Dedifferentiated amniotic fluid mesenchymal stem cell (primary cell): ENCODE measurements around the gene QPRT.
"Not testable (repeated sequence)": the region's sequence is repeated elsewhere in the genome, so short reads cannot be mapped to it uniquely, and the experiment has no call there.

Experiments
- DNase-seq: peaks from one replicate; pipeline ENCODE4 v3.0.0-alpha.2; 2016; ENCODE audit errors: extremely low spot score

The QPRT gene

GRCh38 chr16:29694384-29695195 lies 15.6 kb downstream of the QPRT start:
- DNase-seq, result no peak

DNA sequence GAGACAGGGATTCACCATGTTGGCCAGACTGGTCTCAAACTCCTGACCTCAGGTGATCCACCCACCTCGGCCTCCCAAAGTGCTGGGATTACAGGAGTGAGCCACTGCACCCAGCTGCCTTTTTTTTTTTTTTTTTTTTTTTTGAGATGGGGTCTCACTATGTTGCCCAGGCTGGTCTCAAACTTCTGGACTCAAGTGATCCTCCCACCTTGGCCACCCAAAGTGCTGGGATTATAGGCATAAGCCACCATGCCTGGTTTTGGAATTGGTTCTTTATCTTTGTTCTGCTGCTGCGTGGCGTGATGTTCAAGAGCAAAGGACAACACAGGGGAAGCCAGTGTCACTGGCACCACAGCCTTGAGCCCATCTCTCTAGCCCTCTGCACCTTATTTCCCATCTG lies 16.7 kb downstream of the QPRT start:
- DNase-seq, result not testable (repeated sequence)

GRCh38 chr16:29696881-29697331 lies 17.9 kb downstream of the QPRT start:
- DNase-seq, result no peak

DNA sequence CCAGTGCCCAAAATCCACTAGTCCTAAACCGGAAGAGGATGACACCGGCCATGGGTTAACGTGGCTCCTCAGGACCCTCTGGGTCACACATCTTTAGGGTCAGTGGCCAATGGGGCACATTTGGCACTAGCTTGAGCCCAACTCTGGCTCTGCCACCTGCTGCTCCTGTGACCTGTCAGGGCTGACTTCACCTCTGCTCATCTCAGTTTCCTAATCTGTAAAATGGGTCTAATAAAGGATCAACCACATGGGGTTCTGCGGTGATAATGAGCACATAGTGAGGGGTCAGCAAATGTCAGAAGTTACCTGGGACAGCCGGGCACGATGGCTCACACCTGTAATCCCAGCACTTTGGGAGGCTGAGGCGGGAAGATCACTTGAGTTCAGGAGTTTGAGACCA lies 18.4 kb downstream of the QPRT start:
- DNase-seq, result no peak

DNA sequence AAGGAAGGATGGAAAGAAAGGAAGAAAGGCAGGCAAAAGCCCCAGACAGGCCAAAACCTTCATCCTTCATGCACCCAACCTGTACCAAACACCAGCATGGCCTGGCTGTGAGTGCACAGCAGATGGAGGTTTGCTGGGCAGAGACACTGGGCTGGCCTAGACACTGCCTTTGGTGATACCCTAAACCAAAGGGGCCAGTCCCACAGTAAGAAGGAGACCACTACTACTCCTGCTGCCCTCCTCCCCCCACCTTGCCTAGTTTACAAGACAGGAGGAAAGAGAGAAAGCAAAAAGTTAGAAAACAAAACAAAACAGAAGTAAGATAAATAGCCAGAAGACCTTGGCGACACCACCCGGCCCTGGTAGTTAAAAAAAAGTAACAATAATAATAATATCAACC lies 19.1 kb downstream of the QPRT start:
- DNase-seq, result no peak

DNA sequence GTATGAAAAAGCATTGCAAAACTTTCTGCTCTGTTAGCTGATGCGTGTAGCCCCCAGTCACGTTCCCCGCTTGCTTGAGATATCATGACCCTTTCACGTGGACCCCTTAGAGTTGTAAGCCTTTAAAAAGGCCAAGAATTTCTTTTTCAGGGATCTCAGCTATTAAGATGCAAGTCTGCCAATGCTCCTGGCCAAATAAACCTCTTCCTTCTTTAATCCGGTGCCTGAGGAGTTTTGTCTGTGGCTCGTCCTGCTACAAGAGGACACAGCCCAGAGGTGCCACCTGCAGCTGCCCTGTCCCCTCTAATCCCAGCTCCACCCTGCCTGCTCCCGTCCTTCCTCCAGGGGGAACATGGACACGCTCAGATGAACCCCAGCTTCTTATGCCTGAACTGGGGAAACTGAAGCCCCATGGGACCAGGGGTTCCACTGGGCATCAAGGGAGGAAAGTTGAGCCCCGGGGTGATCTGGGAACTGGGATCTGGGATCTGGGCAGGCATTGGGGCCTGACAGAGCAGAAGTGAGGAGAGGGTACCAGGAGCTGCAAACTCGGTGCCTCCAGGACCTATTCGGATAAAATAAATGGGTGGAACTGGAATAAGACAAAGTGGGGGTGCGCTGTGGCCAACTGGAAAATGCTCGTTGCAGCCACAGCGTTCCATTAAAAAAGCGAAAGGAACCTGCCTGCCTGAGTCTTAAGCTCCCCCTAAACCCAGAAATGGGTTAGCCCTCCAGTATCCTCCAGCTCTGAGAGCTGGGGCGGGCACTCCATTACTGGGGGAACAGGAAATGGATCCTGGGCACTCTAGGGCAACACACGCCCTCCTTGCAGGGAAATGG lies 19.7 kb downstream of the QPRT start:
- DNase-seq, result no peak

- no peak for DNase-seq
These were observed 20.6 kb downstream of the QPRT start for GRCh38 chr16:29699324-29700219.

DNA sequence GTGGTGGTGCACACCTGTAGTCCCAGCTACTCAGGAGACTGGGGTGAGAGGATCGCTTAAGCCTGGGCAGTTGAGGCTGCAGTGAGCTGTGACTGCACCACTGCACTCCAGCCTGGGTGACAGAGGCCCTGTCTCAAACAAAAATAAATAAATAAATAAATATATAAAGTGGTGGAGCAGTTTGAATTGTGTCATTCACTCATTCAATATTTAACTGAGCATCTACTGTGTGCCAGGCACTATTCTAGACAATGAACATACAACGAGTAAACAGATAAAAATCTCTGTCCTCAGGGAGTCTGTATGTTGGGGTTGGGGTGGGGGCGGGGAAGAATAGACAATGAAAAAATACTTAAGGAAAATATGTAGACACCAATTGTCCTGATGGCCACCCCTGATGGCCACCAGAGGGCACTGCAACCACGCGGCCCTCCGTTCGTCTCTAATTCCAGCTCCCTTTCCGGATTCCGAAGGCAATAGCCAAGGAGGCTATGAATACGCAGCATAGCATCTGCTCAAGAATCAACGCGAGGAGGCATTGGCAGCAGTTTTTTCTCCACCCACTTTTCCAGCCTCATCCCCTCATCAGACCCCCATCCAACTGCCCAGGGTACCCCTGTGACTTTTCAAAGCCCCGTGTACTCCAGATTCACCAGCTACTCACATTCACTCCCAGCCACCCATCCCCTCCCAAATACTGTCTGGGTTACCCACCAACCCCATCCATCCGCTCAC lies 21.4 kb downstream of the QPRT start:
- peak; percentile 84 for DNase-seq

DNA sequence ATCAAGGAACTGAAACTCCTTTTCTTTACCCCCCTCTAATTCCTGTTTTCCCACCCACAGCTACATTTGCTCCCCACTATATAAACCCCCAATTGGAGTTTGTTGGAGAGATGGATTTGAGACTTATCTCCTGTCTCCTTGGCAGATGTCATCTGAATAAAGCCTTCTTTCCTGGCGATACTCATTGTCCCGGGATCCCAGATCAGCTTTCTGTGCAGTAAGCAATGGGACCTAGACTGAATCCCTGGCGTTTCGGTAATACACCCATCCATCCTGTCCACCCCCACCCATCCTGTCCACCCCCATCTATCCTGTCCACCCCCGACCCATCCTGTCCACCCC lies 22.2 kb downstream of the QPRT start:
- DNase-seq, result no peak

DNA sequence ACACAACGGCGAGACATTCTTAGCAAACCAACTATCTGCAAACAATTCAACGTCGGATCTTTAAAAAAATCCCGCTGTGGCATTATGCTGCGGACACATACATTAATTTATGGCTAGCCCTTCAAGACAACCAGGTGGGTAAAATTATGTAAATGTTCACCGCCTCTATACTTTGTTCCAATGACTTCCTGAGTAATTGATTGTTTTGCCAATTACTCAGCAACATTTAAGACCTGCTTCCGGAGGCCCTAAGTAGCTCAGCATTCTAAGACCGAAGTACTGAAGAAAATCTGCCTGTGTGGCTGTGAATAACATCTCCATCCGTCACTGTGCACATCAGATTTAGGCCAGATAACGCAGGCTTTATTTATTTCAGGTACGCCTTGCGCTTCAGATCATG lies 23.3 kb downstream of the QPRT start:
- DNase-seq, result no peak

DNA sequence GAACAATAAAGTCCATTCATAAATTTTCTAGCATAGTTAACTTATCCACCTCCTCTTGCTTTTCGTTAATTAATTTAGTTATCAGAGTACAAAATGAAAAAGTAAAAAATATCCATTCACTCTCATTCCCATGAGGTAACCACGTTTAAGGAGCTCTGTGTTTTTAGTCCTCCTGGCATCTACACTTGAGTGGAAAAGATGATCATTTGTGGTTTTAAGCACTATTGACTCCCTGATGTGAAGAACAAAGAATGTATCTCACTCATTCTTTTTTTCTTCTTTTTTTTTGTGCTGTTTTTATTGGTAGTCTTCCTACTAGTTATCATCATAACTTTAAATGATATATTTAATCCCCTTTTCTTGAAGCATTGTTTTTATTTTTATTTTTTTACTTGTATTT lies 26.1 kb downstream of the QPRT start:
- no peak for DNase-seq

DNA sequence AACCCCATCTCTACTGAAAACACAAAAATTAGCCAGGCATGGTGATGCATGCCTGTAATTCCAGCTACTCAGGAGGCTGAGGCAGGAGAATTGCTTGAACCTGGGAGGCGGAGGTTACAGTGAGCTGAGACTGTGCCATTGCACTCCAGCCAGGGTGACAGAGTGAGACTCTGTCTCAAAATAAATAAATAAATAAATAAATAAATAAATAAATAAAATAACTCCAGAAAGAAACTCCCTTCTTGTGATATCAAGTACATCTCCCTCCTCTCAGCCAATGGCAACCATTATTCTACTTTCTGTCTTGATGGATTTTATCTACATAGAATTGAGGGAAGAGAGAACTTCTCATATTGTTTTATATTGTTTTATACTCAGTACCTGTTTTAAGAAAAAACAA lies 28.2 kb downstream of the QPRT start:
- not testable (repeated sequence) for DNase-seq

DNA sequence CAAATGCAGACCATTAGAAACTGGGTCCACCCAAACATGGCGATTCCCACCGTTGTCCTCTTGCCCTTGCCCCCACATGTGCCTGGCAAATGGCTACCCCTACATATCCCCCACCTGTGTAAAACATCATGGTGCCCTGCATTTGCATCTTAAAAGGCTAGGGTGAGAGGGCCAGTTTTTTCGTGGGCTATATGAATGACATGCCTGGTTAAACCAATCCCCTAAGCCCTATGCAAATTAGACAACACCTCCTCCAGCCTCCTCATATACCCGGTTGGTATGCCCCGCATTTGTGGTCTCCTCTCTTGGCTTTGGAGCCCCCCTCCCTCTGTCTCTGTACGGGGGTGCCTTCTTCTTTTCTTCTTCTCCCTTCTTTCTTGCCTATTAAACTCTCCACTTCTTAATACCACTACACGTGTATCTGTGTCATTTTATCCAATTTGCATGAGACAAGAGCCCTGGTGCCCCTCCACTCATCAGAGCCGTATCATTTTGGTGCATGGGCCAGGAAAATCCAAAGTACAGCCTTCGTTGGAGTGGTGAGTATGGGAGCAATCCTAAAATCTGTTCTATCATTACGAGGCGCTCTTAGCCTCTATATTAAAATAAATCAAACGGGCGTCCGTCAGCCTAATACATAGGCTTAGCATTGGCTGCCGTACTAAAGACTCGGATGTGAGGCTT lies 30.1 kb downstream of the QPRT start:
- DNase-seq, result no peak

- not testable (repeated sequence) for DNase-seq
These were observed 30.7 kb downstream of the QPRT start for GRCh38 chr16:29709657-29710056.

GRCh38 chr16:29710227-29711219 lies 31.5 kb downstream of the QPRT start:
- peak; percentile 47 for DNase-seq

- DNase-seq, result no peak
These were observed 33.8 kb downstream of the QPRT start for GRCh38 chr16:29712809-29713208.

- DNase-seq, result no peak
These were observed 35.4 kb downstream of the QPRT start for GRCh38 chr16:29714396-29714795.

- DNase-seq, result no peak
These were observed 36.0 kb downstream of the QPRT start for GRCh38 chr16:29714972-29715371.

- DNase-seq, result no peak
These were observed 38.1 kb downstream of the QPRT start for GRCh38 chr16:29717113-29717512.

GRCh38 chr16:29719063-29719462 lies 40.1 kb downstream of the QPRT start:
- DNase-seq, result no peak
